Endothelial cell of umbilical vein (primary cell): ENCODE data around the gene AHCY. TPM values are rescaled to one million over a fixed set of nuclear protein-coding genes. Genes with fewer than 3 reads are reported as not detected.

ENCODE experiments used
- BruUV-seq: library from RNA; stranded (reverse); fragments of 400-500 nt; replicated peaks from 2 replicates; lab custom pipeline; 2021; lab: Mats Ljungman, UMichigan
- CTCF ChIA-PET: fragments of 300-600, 350-600 bp; sonication (Branson Sonifier 250); formaldehyde crosslinking; loops from one replicate; lab custom pipeline; 2021; ENCODE audit warnings: antibody characterized with exemption, inconsistent platforms; lab: Charles Lee
- POLR2A ChIA-PET: fragments of 300-600, 350-600 bp; sonication (Branson Sonifier 250); formaldehyde crosslinking; loops from one replicate; lab custom pipeline; 2021; ENCODE audit warnings: antibody characterized with exemption, inconsistent platforms; lab: Charles Lee
- DNase-seq: peaks from one replicate; pipeline ENCODE4 v3.0.0-alpha.2; 2011; ENCODE audit warnings: low read depth, low spot score
- FAIRE-seq: peaks from 2 replicates; lab custom pipeline; 2011; peaks lifted over from hg19 to GRCh38; lab: Jason Lieb, UNC
- H2AFZ ChIP-seq: 2 replicates; pipeline ENCODE4 v1.6.0; 2012; ENCODE audit warnings: low read depth, low read length, control low read depth, inconsistent platforms
- H3K27ac ChIP-seq: 2 replicates; pipeline ENCODE4 v1.5.1; 2011; ENCODE audit warnings: low read depth, mild to moderate bottlenecking, control low read depth, low read length, moderate library complexity; ENCODE audit not compliant: insufficient read depth
- H3K27me3 ChIP-seq, 2 experiments: 2 replicates each; pipeline versions ENCODE4 v1.6.0 to v1.6.1; 2011; ENCODE audit warnings: low read length in 2 of 2, mixed read lengths in 1 of 2; ENCODE audit not compliant: control insufficient read depth in 2 of 2, insufficient read depth in 2 of 2
- H3K36me3 ChIP-seq, 2 experiments: 2 replicates in 1 of 2; 3 replicates in 1 of 2; pipeline ENCODE4 v1.5.1; 2011; ENCODE audit warnings: low read length in 2 of 2, mild to moderate bottlenecking in 1 of 2, moderate library complexity in 1 of 2; ENCODE audit not compliant: control insufficient read depth in 2 of 2, insufficient read depth in 2 of 2; ENCODE audit errors: extremely low read depth in 1 of 2
- H3K4me1 ChIP-seq: 3 replicates; pipeline ENCODE4 v1.5.1; 2011; ENCODE audit warnings: mild to moderate bottlenecking, low read length; ENCODE audit not compliant: control insufficient read depth, insufficient read depth; ENCODE audit errors: extremely low read depth
- H3K4me2 ChIP-seq: 2 replicates; pipeline ENCODE4 v1.6.1; 2011; ENCODE audit warnings: low read length, control low read depth, mixed read lengths; ENCODE audit not compliant: insufficient read depth
- H3K4me3 ChIP-seq, 3 experiments: fragments of 200-600 bp in 1 of 3; sonication (generic), shearing (Covaris generic) in 1 of 3; replicated peaks in 1 of 3; 2 replicates each; pipeline ENCODE4 v1.5.1; 2011 to 2016; ENCODE audit warnings: control low read depth in 3 of 3, low read length in 3 of 3, mild to moderate bottlenecking in 2 of 3, inconsistent platforms in 1 of 3, low read depth in 1 of 3, moderate library complexity in 1 of 3; ENCODE audit not compliant: insufficient read depth in 1 of 3
- H3K79me2 ChIP-seq: 2 replicates; pipeline ENCODE4 v1.6.0; 2012; ENCODE audit warnings: low read length, inconsistent platforms; ENCODE audit not compliant: control insufficient read depth, insufficient read depth
- H3K9ac ChIP-seq: replicated peaks from 2 replicates; pipeline ENCODE3; 2011; ENCODE audit warnings: low read length, control low read depth; ENCODE audit not compliant: insufficient read depth; ENCODE audit errors: extremely low read depth
- H3K9me1 ChIP-seq: replicated peaks from 3 replicates; pipeline ENCODE4 v1.6.0; 2011; ENCODE audit warnings: mild to moderate bottlenecking, low read length; ENCODE audit not compliant: control insufficient read depth, insufficient read depth; ENCODE audit errors: extremely low read depth
- H3K9me3 ChIP-seq: replicated peaks from 2 replicates; pipeline ENCODE4 v1.5.1; 2012; ENCODE audit warnings: low read length, inconsistent platforms; ENCODE audit not compliant: control insufficient read depth, insufficient read depth
- H4K20me1 ChIP-seq: replicated peaks from 2 replicates; pipeline ENCODE3; 2011; ENCODE audit warnings: mild to moderate bottlenecking, low read length; ENCODE audit not compliant: control insufficient read depth, insufficient read depth; ENCODE audit errors: extremely low read depth
- CTCF ChIP-seq, 2 donors: IDR thresholded peaks; 1 replicate in 1 of 2; 2 replicates in 1 of 2; pipeline ENCODE4 v1.5.1; 2011; ENCODE audit warnings: low read length in 2 of 2, mild to moderate bottlenecking in 2 of 2, moderate library complexity in 2 of 2, control low read depth in 1 of 2, inconsistent platforms in 1 of 2, low read depth in 1 of 2; ENCODE audit not compliant: insufficient read depth in 1 of 2; ENCODE audit errors: extremely low read depth in 1 of 2
- EZH2 ChIP-seq: IDR thresholded peaks from 2 replicates; pipeline ENCODE4 v1.6.1; 2012; ENCODE audit warnings: borderline replicate concordance, low read depth, mild to moderate bottlenecking, moderate library complexity, low read length, inconsistent platforms; ENCODE audit not compliant: severe bottlenecking
- FOS ChIP-seq: IDR thresholded peaks from 2 replicates; pipeline ENCODE4 v1.6.1; 2011; ENCODE audit warnings: mild to moderate bottlenecking, low read length, moderate library complexity, borderline replicate concordance; ENCODE audit not compliant: insufficient read depth
- GATA2 ChIP-seq: IDR thresholded peaks from 2 replicates; pipeline ENCODE4 v1.7.0; 2011; ENCODE audit warnings: low read depth, mild to moderate bottlenecking, moderate library complexity, mixed read lengths, low read length; ENCODE audit not compliant: insufficient read length, insufficient read depth
- JUN ChIP-seq: IDR thresholded peaks from 2 replicates; pipeline ENCODE4 v1.6.1; 2011; ENCODE audit warnings: borderline replicate concordance, low read depth; ENCODE audit not compliant: insufficient read length, insufficient read depth
- MAX ChIP-seq: IDR thresholded peaks from 2 replicates; pipeline ENCODE4 v1.6.1; 2011; ENCODE audit not compliant: insufficient read depth, insufficient read length
- MYC ChIP-seq: IDR thresholded peaks from one replicate; pipeline ENCODE4 v1.6.1; 2011; ENCODE audit warnings: mild to moderate bottlenecking, low read depth, low read length
- POLR2AphosphoS5 ChIP-seq: IDR thresholded peaks from 2 replicates; pipeline ENCODE4 v1.6.1; 2012; ENCODE audit warnings: low read depth, mild to moderate bottlenecking, control low read depth, low read length, moderate library complexity; ENCODE audit not compliant: insufficient read depth
- dilution Hi-C: fragments of 300-500 bp; cut with MboI; formaldehyde crosslinking; loops from one replicate; pipeline ENCODE4 v1.15.0; 2019; ENCODE audit warnings: low sequenced_read_pairs; ENCODE audit not compliant: extremely low pct_ligation_motif_present
- intact Hi-C: fragments of 100-400 bp; cut with micrococcal nuclease; formaldehyde crosslinking; loops from one replicate; pipeline ENCODE4 v1.10.0; 2022
- polyA plus RNA-seq, 4 experiments: library from polyadenylated mRNA; depleted of rRNA in 3 of 4; stranded (reverse) in 3 of 4; unstranded in 1 of 4; fragments of >200 nt; gene quantifications; 2 replicates each; pipeline versions ENCODE4 v1.2.1 to v1.2.3, GENCODE V29; 2011 to 2012; ENCODE audit warnings: missing spikeins in 1 of 4
- total RNA-seq: library from RNA; stranded (reverse); gene quantifications from 2 replicates; pipeline ENCODE4 v1.2.3, GENCODE V29; 2021

The AHCY gene
- total and polyA plus RNA-seq, 2 donors (not counting 3 experiments of a cell fraction or from before 2014, with no cell fraction given), result 94.7 to 168 TPM

- FAIRE-seq (peak; percentile 68), DNase-seq (peak; percentile 12)
- ChIA-PET CTCF (interaction anchor here (1.1 to 1.4 kb wide), 2 partner anchors 103 to 229 kb away, joined by 3 read pairs; no protein-coding TSS in a partner anchor), POLR2A (interaction anchor here (1.2 kb wide), 1 partner anchor 300 kb away, joined by 3 read pairs; no protein-coding TSS in a partner anchor)
- Histone ChIP-seq H4K20me1 (no peaks in the 10 kb centered on the region), H3K9ac (no peak overlapping the region), H3K4me3 (no peak overlapping the region), H3K9me1 (no peaks in the 10 kb centered on the region), H2AFZ (no peak overlapping the region), H3K4me1 (no peaks in the 10 kb centered on the region), H3K9me3 (no peaks in the 10 kb centered on the region), H3K27ac (no peak overlapping the region), H3K4me2 (no peak overlapping the region), H3K36me3 (peaks cover 0 to 7% of the 10 kb centered on the region in 2 experiments), H3K79me2 (peaks cover 10% of the 10 kb centered on the region), H3K27me3 (no peaks in the 10 kb centered on the region)
- dilution Hi-C loops, result no loop called here
- TF ChIP-seq GATA2 (peak; percentile 9), MAX (no peak), EZH2 (no peak), FOS (no peak), JUN (no peak), CTCF (IDR thresholded peaks at IDR 0.05; ENCODE audit: extremely low read depth in 1 of 2, insufficient read depth in 1 of 2, low read depth in 1 of 2, low read length in 2 of 2) (no peak), POLR2AphosphoS5 (no peak), MYC (no peak)
- no TSS peak for BruUV-seq
- intact Hi-C loops, result no loop called here
These were observed 9.6 kb downstream of the AHCY start for GRCh38 chr20:34293589-34293988.
